ENCODE data around the gene COA8. TPM values are rescaled to one million over a fixed set of nuclear protein-coding genes. Genes with fewer than 3 reads are reported as not detected.

The COA8 gene
- total and polyA plus RNA-seq, 2 of the 13 experiments (the other 11 are each of a cell fraction or from before 2014, with no cell fraction given) = 10.9 to 25.1 TPM

- peak; percentile 39 for TF ChIP-seq E2F5 (CRISPR knock-in tag; conservative IDR thresholded peaks at IDR 0.05)
- TF ChIP-seq ZBTB21 (CRISPR knock-in tag; IDR thresholded peaks at IDR 0.05) = peak; percentile 85
- no peak for TF ChIP-seq MYNN (CRISPR knock-in tag; IDR thresholded peaks at IDR 0.05; ENCODE audit: low read depth)
- no peak for TF ChIP-seq ZNF564 (CRISPR knock-in tag; IDR thresholded peaks at IDR 0.05)
- TF ChIP-seq, protein P1, sequence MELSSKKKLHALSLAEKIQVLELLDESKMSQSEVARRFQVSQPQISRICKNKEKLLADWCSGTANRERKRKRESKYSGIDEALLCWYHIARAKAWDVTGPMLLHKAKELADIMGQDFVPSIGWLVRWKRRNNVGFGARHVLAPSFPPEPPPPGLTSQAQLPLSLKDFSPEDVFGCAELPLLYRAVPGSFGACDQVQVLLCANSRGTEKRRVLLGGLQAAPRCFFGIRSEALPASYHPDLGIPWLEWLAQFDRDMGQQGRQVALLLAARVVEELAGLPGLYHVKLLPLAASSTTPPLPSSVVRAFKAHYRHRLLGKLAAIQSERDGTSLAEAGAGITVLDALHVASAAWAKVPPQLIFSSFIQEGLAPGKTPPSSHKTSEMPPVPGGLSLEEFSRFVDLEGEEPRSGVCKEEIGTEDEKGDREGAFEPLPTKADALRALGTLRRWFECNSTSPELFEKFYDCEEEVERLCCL (CRISPR knock-in tag; IDR thresholded peaks at IDR 0.05; ENCODE audit: borderline replicate concordance) = no peak
- no peak for TF ChIP-seq ZNF253 (CRISPR knock-in tag; IDR thresholded peaks at IDR 0.05; ENCODE audit: borderline replicate concordance)
- peak; percentile 61 for TF ChIP-seq ZNF331 (CRISPR knock-in tag; IDR thresholded peaks at IDR 0.05)
- 0 out of 2 replicates have a peak, but pooled peaks have one; percentile 77 for TF ChIP-seq MEIS2 (CRISPR knock-in tag; IDR thresholded peaks at IDR 0.05)
- no peak for TF ChIP-seq RXRB (CRISPR knock-in tag; IDR thresholded peaks at IDR 0.05; ENCODE audit: borderline replicate concordance)
- no peak for TF ChIP-seq ARNTL (CRISPR knock-in tag; IDR thresholded peaks at IDR 0.05)
- TF ChIP-seq ZNF230 (CRISPR knock-in tag; IDR thresholded peaks at IDR 0.05) = no peak
- TF ChIP-seq EEA1 (CRISPR knock-in tag; IDR thresholded peaks at IDR 0.05; ENCODE audit: borderline replicate concordance) = peak; percentile 94
- no peak for TF ChIP-seq MEF2D (CRISPR knock-in tag; IDR thresholded peaks at IDR 0.05)
- TF ChIP-seq NFIB (CRISPR knock-in tag; IDR thresholded peaks at IDR 0.05; ENCODE audit: borderline replicate concordance) = no peak
- TF ChIP-seq, protein P2, sequence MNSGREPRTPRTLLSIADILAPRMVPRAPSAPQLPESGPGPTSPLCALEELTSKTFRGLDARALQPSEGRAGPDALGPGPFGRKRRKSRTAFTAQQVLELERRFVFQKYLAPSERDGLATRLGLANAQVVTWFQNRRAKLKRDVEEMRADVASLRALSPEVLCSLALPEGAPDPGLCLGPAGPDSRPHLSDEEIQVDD (CRISPR knock-in tag; IDR thresholded peaks at IDR 0.05; ENCODE audit: borderline replicate concordance) = peak; percentile 35; the same call in 1 of the 2 replicates
- no peak for TF ChIP-seq ATM (IDR thresholded peaks at IDR 0.05; ENCODE audit: borderline replicate concordance)
- TF ChIP-seq, protein P3, sequence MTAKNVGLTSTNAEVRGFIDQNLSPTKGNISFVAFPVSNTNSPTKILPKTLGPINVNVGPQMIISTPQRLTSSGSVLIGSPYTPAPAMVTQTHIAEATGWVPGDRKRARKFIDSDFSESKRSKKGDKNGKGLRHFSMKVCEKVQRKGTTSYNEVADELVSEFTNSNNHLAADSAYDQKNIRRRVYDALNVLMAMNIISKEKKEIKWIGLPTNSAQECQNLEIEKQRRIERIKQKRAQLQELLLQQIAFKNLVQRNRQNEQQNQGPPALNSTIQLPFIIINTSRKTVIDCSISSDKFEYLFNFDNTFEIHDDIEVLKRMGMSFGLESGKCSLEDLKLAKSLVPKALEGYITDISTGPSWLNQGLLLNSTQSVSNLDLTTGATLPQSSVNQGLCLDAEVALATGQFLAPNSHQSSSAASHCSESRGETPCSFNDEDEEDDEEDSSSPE (CRISPR knock-in tag; IDR thresholded peaks at IDR 0.05) = no peak
- no peak for TF ChIP-seq U2AF2 (IDR thresholded peaks at IDR 0.05; ENCODE audit: low read depth, low read length)
- TF ChIP-seq ZKSCAN5 (CRISPR knock-in tag; IDR thresholded peaks at IDR 0.05) = no peak
- 0 out of 2 replicates have a peak, but pooled peaks have one; percentile 40 for TF ChIP-seq ZZZ3 (CRISPR knock-in tag; IDR thresholded peaks at IDR 0.05; ENCODE audit: borderline replicate concordance)
- no peak for TF ChIP-seq ZBED4 (CRISPR knock-in tag; IDR thresholded peaks at IDR 0.05; ENCODE audit: borderline replicate concordance)
- TF ChIP-seq FOXM1 (CRISPR knock-in tag; IDR thresholded peaks at IDR 0.05) = no peak
Observed at GRCh38 chr14:103628684-103629502, 66.1 kb downstream of the COA8 start, which contains the start of gene KLC1 (continued).

All from HepG2 (cell line).